HL-60 (cell line): ENCODE data around the gene PBX1.

ENCODE experiments used
- DNase-seq, 2 experiments: peaks; one replicate each; pipeline ENCODE4 v3.0.0-alpha.2; 2010 to 2020; ENCODE audit warnings: low read depth in 1 of 2, low spot score in 1 of 2
- H3K27ac ChIP-seq: fragments of 250-450 bp; sonication (Bioruptor Pico); replicated peaks from 2 replicates; pipeline ENCODE4 v1.5.1; 2020; ENCODE audit warnings: mild to moderate bottlenecking, moderate library complexity
- H3K27me3 ChIP-seq: fragments of 250-450 bp; sonication (Bioruptor Pico); 2 replicates; pipeline ENCODE4 v1.5.1; 2021; ENCODE audit warnings: mild to moderate bottlenecking, moderate library complexity; ENCODE audit not compliant: insufficient read depth, poor library complexity, severe bottlenecking
- H3K4me3 ChIP-seq: replicated peaks from 2 replicates; pipeline ENCODE4 v1.5.1; 2011; ENCODE audit warnings: mild to moderate bottlenecking, control low read depth, low read length; ENCODE audit not compliant: insufficient read depth
- GABPA ChIP-seq: IDR thresholded peaks from 2 replicates; pipeline ENCODE4 v1.6.1; 2012; ENCODE audit warnings: low read depth
- POLR2AphosphoS5 ChIP-seq: IDR thresholded peaks from 2 replicates; pipeline ENCODE4 v1.6.1; 2012; ENCODE audit warnings: low read depth
- SPI1 ChIP-seq: IDR thresholded peaks from 2 replicates; pipeline ENCODE4 v1.6.1; 2012; ENCODE audit warnings: low read depth, mild to moderate bottlenecking, borderline replicate concordance
- TF ChIP-seq, protein P1 (sequence below): IDR thresholded peaks from 2 replicates; pipeline ENCODE4 v1.6.1; 2012; ENCODE audit warnings: low read depth; ENCODE audit not compliant: insufficient replicate concordance
- TF ChIP-seq, protein P2 (sequence below): IDR thresholded peaks from one replicate; pipeline ENCODE4 v1.5.1; 2011; ENCODE audit warnings: low read length, control low read depth, inconsistent platforms; ENCODE audit not compliant: insufficient read depth

PBX1 gene

DNA sequence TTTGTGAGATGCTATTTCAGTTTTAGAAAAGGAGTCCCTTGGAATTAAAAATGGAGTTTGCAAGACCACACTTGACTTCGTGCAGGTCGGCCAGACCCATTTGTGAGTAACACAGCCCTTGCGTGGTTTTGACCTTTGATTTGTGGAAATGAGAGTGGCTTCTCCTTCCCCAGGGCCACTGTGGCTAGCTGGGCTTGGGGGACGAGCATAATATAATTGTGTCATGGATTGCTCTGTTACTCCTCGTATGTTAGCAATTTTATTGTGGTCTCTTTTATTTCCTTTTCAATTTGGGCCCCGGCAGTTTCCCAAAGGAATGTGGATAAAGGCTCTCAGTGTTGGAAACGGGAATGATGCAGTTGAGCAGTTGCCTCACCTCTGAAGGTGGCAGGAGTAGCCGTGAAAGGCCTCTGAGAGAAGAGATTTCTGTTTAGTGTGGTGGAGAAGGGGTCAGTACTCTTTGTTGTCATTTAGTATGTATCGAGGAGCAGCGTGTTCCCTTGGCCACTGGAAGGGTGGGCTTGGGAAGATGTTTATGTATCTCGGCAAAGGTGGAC, 194.6 kb downstream of the PBX1 start:
- TF ChIP-seq SPI1 = no peak
- TF ChIP-seq, protein P1, sequence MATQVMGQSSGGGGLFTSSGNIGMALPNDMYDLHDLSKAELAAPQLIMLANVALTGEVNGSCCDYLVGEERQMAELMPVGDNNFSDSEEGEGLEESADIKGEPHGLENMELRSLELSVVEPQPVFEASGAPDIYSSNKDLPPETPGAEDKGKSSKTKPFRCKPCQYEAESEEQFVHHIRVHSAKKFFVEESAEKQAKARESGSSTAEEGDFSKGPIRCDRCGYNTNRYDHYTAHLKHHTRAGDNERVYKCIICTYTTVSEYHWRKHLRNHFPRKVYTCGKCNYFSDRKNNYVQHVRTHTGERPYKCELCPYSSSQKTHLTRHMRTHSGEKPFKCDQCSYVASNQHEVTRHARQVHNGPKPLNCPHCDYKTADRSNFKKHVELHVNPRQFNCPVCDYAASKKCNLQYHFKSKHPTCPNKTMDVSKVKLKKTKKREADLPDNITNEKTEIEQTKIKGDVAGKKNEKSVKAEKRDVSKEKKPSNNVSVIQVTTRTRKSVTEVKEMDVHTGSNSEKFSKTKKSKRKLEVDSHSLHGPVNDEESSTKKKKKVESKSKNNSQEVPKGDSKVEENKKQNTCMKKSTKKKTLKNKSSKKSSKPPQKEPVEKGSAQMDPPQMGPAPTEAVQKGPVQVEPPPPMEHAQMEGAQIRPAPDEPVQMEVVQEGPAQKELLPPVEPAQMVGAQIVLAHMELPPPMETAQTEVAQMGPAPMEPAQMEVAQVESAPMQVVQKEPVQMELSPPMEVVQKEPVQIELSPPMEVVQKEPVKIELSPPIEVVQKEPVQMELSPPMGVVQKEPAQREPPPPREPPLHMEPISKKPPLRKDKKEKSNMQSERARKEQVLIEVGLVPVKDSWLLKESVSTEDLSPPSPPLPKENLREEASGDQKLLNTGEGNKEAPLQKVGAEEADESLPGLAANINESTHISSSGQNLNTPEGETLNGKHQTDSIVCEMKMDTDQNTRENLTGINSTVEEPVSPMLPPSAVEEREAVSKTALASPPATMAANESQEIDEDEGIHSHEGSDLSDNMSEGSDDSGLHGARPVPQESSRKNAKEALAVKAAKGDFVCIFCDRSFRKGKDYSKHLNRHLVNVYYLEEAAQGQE = no peak
- no peaks in the 10 kb centered on the region for H3K27me3 ChIP-seq
- H3K27ac ChIP-seq = no peak overlapping the region
- no peak for DNase-seq
- H3K4me3 ChIP-seq = no peak overlapping the region

DNA sequence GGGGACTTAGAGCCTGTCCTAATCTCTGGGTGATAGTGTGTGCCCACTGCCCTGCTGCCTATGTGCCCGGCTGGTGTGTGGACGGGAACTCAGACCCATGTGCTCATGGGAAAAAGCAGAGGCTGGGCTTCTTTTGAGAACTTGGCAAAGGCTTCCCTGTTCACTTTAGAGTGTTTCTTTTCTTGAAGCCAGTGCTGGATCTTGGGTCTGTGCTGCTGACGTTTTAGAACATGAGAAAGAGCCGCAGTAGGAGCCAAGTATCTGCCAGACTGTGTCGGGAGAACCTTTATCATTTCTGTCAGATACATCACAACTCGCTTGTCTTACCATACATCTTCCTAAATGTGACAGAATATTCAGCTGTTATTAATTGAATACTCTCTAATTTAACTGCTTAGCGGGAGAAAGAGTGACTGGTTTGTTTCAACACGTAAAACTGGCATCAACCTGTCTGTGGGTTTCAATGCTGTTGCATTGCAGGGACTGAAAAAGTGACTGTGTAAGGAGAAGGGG, 195.2 kb downstream of the PBX1 start:
- no peaks in the 10 kb centered on the region for H3K27me3 ChIP-seq
- H3K4me3 ChIP-seq = no peak overlapping the region
- no peak overlapping the region for H3K27ac ChIP-seq
- TF ChIP-seq POLR2AphosphoS5 (no peak), GABPA (no peak), SPI1 (no peak)
- TF ChIP-seq, protein P1 = no peak
- TF ChIP-seq, protein P2, sequence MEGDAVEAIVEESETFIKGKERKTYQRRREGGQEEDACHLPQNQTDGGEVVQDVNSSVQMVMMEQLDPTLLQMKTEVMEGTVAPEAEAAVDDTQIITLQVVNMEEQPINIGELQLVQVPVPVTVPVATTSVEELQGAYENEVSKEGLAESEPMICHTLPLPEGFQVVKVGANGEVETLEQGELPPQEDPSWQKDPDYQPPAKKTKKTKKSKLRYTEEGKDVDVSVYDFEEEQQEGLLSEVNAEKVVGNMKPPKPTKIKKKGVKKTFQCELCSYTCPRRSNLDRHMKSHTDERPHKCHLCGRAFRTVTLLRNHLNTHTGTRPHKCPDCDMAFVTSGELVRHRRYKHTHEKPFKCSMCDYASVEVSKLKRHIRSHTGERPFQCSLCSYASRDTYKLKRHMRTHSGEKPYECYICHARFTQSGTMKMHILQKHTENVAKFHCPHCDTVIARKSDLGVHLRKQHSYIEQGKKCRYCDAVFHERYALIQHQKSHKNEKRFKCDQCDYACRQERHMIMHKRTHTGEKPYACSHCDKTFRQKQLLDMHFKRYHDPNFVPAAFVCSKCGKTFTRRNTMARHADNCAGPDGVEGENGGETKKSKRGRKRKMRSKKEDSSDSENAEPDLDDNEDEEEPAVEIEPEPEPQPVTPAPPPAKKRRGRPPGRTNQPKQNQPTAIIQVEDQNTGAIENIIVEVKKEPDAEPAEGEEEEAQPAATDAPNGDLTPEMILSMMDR = no peak
- no peak for DNase-seq

DNA sequence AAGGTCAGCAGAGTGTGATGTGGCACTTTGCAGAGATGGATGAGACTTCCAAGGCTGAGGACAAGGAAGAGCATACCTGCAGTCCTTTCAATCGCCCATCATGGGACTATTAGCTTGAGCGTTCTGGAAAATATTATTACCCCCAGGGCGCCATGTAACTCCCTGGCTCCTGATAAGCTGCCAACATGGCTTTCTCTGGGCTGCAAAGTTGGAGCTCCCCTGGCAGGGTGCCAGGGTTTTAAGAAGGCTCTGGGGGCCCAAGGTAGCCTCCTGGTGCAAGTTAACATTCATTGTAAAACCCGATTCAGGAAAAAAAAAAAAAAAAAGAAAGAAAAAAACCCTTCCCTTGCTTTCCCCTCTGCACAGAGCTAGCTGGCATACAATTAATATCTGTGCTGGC, 196.7 kb downstream of the PBX1 start:
- TF ChIP-seq, protein P2 = no peak
- DNase-seq = no peak
- Histone ChIP-seq H3K27me3 (no peaks in the 10 kb centered on the region), H3K27ac (no peak overlapping the region), H3K4me3 (no peak overlapping the region)

DNA sequence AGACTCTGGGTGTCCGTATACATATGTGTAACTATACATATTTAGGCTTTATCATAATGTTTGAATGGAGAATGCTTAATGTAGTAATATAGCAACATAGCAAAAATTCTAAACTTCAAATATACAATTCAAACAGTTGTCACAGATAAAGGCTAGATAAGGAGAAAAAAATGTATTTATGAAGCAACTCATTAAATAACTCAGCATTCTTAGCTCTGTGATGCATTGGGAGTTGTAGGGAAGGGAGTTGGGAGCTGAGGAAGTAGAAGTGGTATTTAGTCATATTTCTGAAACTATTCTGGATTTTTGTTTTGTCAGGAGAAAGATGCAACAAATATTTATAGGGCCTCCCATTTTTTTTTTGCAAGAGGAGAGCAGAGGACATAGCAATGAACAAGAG, 197.8 kb downstream of the PBX1 start:
- TF ChIP-seq, protein P2 = no peak
- no peak overlapping the region for H3K4me3 ChIP-seq
- no peaks in the 10 kb centered on the region for H3K27me3 ChIP-seq
- H3K27ac ChIP-seq = no peak overlapping the region
- no peak for DNase-seq
